ENCODE results near the gene ANKRD34A. TPM values are rescaled to one million over a fixed set of nuclear protein-coding genes. Genes with fewer than 3 reads are reported as not detected.

ANKRD34A gene
- total RNA-seq, 4 donors from 2014 or later, result 0.54 to 3.7 TPM; not detected in 2

DNA sequence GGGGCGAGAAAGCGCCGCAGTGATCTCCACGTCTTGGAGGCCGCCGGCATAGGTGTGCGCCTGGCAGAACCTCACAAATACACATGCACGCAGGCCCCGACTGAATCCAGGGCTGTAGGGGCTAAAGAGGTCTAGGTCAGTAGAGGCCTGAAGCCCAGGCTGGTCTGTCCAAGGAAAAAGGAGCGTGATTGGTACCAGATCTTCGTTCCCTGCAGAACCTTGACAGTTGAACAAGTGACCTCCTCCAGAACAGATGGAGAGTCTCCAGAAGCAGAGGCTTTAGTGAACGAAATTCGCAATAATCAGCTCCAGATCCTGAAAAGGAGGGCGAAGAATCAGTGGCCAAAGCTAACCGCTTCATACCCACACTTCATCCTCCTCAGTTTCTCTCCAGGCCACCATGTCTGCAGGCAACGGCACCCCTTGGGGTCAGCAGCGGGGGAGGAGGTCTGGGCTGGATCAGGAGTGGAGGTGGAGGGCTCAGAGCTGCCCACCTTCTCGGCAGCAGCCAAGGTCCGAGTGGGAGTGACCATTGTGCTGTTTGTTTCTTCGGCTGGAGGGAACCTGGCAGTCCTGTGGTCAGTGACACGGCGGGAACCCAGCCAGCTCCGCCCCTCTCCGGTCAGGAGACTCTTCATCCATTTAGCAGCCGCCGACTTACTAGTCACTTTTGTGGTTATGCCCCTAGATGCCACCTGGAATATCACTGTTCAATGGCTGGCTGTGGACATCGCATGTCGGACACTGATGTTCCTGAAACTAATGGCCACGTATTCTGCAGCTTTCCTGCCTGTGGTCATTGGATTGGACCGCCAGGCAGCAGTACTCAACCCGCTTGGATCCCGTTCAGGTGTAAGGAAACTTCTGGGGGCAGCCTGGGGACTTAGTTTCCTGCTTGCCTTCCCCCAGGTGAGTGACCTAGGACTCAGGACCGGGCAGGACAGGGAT is 45.1 kb downstream of the ANKRD34A start:
- Histone ChIP-seq H3K9me3 (no peaks in the 10 kb centered on the region), H3K36me3 (peaks cover 0 to 28% (median 0%) of the 10 kb centered on the region in 3 donors), H3K4me3 (peak overlapping the region; percentile 66 to 98 (median 86)), H3K4me1 (peaks cover 0 to 22% (median 15%) of the 10 kb centered on the region in 4 donors), H3K27me3 (no peaks in the 10 kb centered on the region), H3K27ac (peak overlapping the region; percentile 69 to 91 (median 87))
- no peak for TF ChIP-seq POLR2A (IDR thresholded peaks at IDR 0.05)
- TF ChIP-seq, protein P1, sequence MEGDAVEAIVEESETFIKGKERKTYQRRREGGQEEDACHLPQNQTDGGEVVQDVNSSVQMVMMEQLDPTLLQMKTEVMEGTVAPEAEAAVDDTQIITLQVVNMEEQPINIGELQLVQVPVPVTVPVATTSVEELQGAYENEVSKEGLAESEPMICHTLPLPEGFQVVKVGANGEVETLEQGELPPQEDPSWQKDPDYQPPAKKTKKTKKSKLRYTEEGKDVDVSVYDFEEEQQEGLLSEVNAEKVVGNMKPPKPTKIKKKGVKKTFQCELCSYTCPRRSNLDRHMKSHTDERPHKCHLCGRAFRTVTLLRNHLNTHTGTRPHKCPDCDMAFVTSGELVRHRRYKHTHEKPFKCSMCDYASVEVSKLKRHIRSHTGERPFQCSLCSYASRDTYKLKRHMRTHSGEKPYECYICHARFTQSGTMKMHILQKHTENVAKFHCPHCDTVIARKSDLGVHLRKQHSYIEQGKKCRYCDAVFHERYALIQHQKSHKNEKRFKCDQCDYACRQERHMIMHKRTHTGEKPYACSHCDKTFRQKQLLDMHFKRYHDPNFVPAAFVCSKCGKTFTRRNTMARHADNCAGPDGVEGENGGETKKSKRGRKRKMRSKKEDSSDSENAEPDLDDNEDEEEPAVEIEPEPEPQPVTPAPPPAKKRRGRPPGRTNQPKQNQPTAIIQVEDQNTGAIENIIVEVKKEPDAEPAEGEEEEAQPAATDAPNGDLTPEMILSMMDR (IDR thresholded peaks at IDR 0.05), result peak in 2 of 6 experiments; percentile 11 to 17
- DNase-seq, result peak; percentile 35 to 76 (median 71)

DNA sequence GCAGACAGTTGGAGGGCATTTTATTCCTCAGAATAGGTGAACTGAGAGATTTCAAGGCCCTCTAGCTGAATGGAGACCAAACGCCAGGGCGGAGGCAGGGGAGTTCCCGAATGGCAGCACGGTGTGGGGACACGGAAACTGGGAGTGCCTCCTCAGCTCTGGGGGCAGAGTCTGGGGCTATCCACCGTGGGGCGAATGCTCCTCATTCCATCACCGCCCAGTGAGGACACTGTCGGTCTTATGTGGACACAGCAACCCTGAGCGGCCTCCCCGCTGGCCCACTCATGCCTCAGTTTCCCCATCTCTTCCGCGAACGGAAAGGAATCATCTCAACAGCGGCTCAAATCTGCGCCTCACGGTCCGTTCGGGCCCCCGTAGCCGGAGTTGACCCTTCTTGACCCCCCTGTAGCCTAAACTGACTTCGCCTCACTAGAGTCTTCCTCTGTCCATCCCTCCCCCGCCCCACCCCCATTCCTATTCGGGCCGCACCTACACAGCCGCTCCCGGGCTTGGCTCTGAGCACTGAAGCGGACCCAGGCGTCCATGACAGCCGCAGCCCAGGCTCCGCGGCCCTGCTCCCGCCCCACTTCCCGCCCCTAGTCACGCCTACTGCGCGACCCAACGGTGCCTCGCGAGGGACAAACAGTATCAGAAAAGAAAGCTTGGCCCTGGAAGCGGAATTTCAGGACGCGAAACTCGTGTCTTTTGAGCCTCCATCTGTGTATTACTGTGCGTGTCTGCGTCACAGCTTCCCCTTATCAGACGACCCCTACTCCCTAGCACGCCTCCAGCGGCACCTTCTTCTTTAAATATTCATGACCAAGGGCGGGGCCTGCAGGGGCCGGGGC is 46.0 kb downstream of the ANKRD34A start, which contains the start of gene PEX11B:
TSS of gene PEX11B (minus strand) at position 574 of the 848 bp plus-strand sequence. CDS start at position 545, 29 bp downstream.
- Histone ChIP-seq H3K9me3 (no peaks in the 10 kb centered on the region), H3K4me1 (peaks cover 0 to 22% (median 15%) of the 10 kb centered on the region in 4 donors), H3K27ac (peak within 1 kb of the TSS; percentile 69 to 91 (median 87)), H3K4me3 (peak within 1 kb of the TSS; percentile 66 to 98 (median 86)), H3K36me3 (peaks cover 0 to 34% (median 0%) of the 10 kb centered on the region in 3 donors), H3K27me3 (no peaks in the 10 kb centered on the region)
- TF ChIP-seq POLR2A (IDR thresholded peaks at IDR 0.05), result peak; percentile 48 to 62
- TF ChIP-seq, protein P1 (IDR thresholded peaks at IDR 0.05), result peak in 2 of 6 experiments; percentile 22 to 24
- DNase-seq, result peak; percentile 94 to 97 (median 95)

DNA sequence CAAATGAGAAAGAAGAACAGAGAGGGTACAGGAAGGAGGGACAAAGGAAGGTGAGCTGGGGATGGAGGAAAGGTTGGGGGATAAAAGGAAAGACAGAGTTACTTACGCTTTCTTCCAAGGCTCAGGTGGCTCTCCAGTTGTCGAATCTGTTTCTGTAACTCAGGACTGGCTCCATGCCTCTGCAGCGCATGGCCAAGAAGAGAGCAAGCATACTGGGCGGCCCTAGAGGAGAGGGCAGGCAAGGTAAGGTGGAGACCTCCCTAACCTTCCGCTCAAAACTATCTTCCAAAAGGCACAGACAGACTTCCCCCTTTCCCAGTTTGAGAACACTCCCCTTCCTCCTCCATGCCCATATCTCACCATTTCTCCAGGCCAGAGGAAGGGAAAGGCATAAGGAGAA is 46.8 kb downstream of the ANKRD34A start:
- DNase-seq, result no peak
- peak overlapping the region; percentile 66 to 98 (median 86) for H3K4me3 ChIP-seq
- no peaks in the 10 kb centered on the region for H3K27me3 ChIP-seq
- H3K4me1 ChIP-seq, result peaks cover 0 to 22% (median 15%) of the 10 kb centered on the region in 4 donors
- H3K27ac ChIP-seq, result peak overlapping the region in 2 of 4 donors; percentile 85 to 89
- H3K36me3 ChIP-seq, result peaks cover 0 to 29% (median 0%) of the 10 kb centered on the region in 3 donors
- H3K9me3 ChIP-seq, result no peaks in the 10 kb centered on the region
- TF ChIP-seq, protein P1 (IDR thresholded peaks at IDR 0.05), result no peak
- TF ChIP-seq POLR2A (IDR thresholded peaks at IDR 0.05), result no peak

DNA sequence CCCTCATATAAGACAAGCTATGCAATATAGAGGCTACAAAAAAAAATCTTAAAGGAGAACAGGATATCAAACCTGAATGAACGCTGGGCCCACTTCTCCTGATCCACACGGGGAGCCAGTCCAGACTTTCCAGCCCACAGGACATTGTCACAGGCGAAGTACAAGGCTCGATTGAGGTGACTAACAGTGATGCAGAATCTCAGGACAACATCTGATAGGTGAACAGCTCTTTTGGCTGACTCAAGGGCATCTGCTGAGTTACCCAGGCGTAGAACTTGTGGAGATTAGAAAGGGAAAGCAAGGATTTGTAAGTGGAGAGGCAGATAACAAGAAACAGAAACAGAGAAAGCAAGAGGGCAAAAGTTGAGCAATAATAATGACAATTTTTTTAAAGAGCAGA is 47.6 kb downstream of the ANKRD34A start:
- Histone ChIP-seq H3K27ac (no peak overlapping the region), H3K4me1 (peaks cover 0 to 22% (median 15%) of the 10 kb centered on the region in 4 donors), H3K36me3 (peaks cover 0 to 37% (median 0%) of the 10 kb centered on the region in 3 donors), H3K27me3 (no peaks in the 10 kb centered on the region), H3K4me3 (no peak overlapping the region), H3K9me3 (no peaks in the 10 kb centered on the region)
- no peak for DNase-seq
- TF ChIP-seq, protein P1 (IDR thresholded peaks at IDR 0.05), result no peak
- TF ChIP-seq POLR2A (IDR thresholded peaks at IDR 0.05), result no peak

DNA sequence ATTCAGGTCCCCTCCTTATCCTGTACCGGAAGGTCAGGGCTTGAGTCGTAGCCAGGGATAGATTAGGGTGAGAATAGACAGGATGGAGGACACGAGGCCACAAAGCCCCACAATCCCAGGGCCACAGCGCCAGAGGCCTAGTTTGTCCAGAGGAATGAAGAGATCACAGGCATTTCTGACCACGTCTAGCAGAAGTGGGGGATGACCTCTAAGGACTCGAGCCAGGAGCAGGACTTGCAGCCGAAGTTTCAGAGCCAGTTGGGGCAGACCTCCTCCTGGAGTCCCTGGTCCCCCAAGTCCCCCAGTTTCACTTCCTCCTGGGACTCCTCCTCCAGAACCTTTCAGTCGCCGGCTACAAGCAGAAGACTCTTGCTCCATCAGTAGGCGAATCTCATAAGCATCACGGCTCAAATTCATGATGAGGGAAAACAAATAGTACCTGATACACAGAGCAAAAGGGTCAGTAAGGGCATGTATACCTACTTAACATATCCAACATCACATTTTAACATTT is 52.2 kb downstream of the ANKRD34A start:
- Histone ChIP-seq H3K4me3 (no peak overlapping the region), H3K4me1 (peaks cover 0 to 5% (median 0%) of the 10 kb centered on the region in 4 donors), H3K9me3 (no peaks in the 10 kb centered on the region), H3K27me3 (no peaks in the 10 kb centered on the region), H3K27ac (no peak overlapping the region), H3K36me3 (peaks cover 0 to 50% (median 0%) of the 10 kb centered on the region in 3 donors)
- TF ChIP-seq POLR2A (IDR thresholded peaks at IDR 0.05), result no peak
- TF ChIP-seq, protein P1 (IDR thresholded peaks at IDR 0.05), result no peak
- DNase-seq, result no peak
